GM11168 (cell line): ENCODE measurements around the gene ADARB2.

Experiments
- in situ Hi-C: fragments of 300-500 bp; cut with MboI; formaldehyde crosslinking; loops from one replicate; pipeline ENCODE4 v1.12.0; 2022; ENCODE audit warnings: low sequenced_read_pairs; ENCODE audit not compliant: unreplicated experiment

The ADARB2 gene

GRCh38 chr10:1557081-1557480 is 180.2 kb downstream of the ADARB2 start:
- in situ Hi-C loops, result no loop called here

- in situ Hi-C loops, result no loop called here
Measured at GRCh38 chr10:1556496-1556895, 180.8 kb downstream of the ADARB2 start.

- in situ Hi-C loops, result no loop called here
Measured at GRCh38 chr10:1553951-1554350, 183.4 kb downstream of the ADARB2 start.

GRCh38 chr10:1552881-1553670 is 184.2 kb downstream of the ADARB2 start:
- in situ Hi-C loops, result no loop called here

- in situ Hi-C loops, result no loop called here
Measured at GRCh38 chr10:1552406-1552805, 184.9 kb downstream of the ADARB2 start.

GRCh38 chr10:1551636-1552338 is 185.5 kb downstream of the ADARB2 start:
- in situ Hi-C loops, result no loop called here

GRCh38 chr10:1550616-1551015 is 186.7 kb downstream of the ADARB2 start:
- in situ Hi-C loops, result no loop called here

GRCh38 chr10:1550291-1550595 is 187.1 kb downstream of the ADARB2 start:
- in situ Hi-C loops, result no loop called here

GRCh38 chr10:1549591-1550290 is 187.6 kb downstream of the ADARB2 start:
- in situ Hi-C loops, result no loop called here

- in situ Hi-C loops, result no loop called here
Measured at GRCh38 chr10:1548596-1548995, 188.7 kb downstream of the ADARB2 start.

- in situ Hi-C loops, result no loop called here
Measured at GRCh38 chr10:1548146-1548545, 189.2 kb downstream of the ADARB2 start.

- in situ Hi-C loops, result no loop called here
Measured at GRCh38 chr10:1546431-1547110, 190.8 kb downstream of the ADARB2 start.

- in situ Hi-C loops, result no loop called here
Measured at GRCh38 chr10:1545524-1545923, 191.8 kb downstream of the ADARB2 start.

GRCh38 chr10:1544929-1545328 is 192.4 kb downstream of the ADARB2 start:
- in situ Hi-C loops, result no loop called here

- in situ Hi-C loops, result no loop called here
Measured at GRCh38 chr10:1544209-1544673, 193.1 kb downstream of the ADARB2 start.

- in situ Hi-C loops, result no loop called here
Measured at GRCh38 chr10:1543596-1543995, 193.7 kb downstream of the ADARB2 start.

- in situ Hi-C loops, result no loop called here
Measured at GRCh38 chr10:1542941-1543340, 194.4 kb downstream of the ADARB2 start.

- in situ Hi-C loops, result no loop called here
Measured at GRCh38 chr10:1540144-1540543, 197.2 kb downstream of the ADARB2 start.

- in situ Hi-C loops, result no loop called here
Measured at GRCh38 chr10:1539216-1539615, 198.1 kb downstream of the ADARB2 start.

GRCh38 chr10:1538531-1539061 is 198.7 kb downstream of the ADARB2 start:
- in situ Hi-C loops, result no loop called here
